ENCODE data around the gene FAT3. TPM values are rescaled to one million over a fixed set of nuclear protein-coding genes. Genes with fewer than 3 reads are reported as not detected.

The FAT3 gene
- total and polyA plus RNA-seq, 10 of the 15 experiments (the other 5 are each of a cell fraction or from before 2014, with no cell fraction given) = under 0.01 to 0.04 (median 0.01) TPM; not detected in 7

- TF ChIP-seq E2F8 (IDR thresholded peaks at IDR 0.05; ENCODE audit: low read depth, partially characterized antibody) = no peak
- no peak for TF ChIP-seq ZNF384 (IDR thresholded peaks at IDR 0.05; ENCODE audit: borderline replicate concordance, low read depth, low read length)
- no peak for TF ChIP-seq MEF2A (IDR thresholded peaks at IDR 0.05; ENCODE audit: insufficient read depth, low read depth, low read length)
- no peak for TF ChIP-seq BCL11A (IDR thresholded peaks at IDR 0.05; ENCODE audit: low read depth, low read length)
- no peak for TF ChIP-seq NRF1 (conservative IDR thresholded peaks at IDR 0.05; ENCODE audit: low read depth, low read length)
- TF ChIP-seq STAT3 (IDR thresholded peaks at IDR 0.05; ENCODE audit: low read depth, low read length) = no peak
- TF ChIP-seq E2F4 (IDR thresholded peaks at IDR 0.05; ENCODE audit: low read depth, low read length) = no peak
- TF ChIP-seq ZNF207 (IDR thresholded peaks at IDR 0.05; ENCODE audit: borderline replicate concordance) = no peak
- no peak for TF ChIP-seq SREBF1 (IDR thresholded peaks at IDR 0.05; ENCODE audit: low read length)
- no peak for TF ChIP-seq CHD1 (IDR thresholded peaks at IDR 0.05; ENCODE audit: low read depth, low read length)
Observed at GRCh38 chr11:92264350-92264749, 39.7 kb downstream of the FAT3 start (continued).

GRCh38 chr11:92266806-92267205 is 42.2 kb downstream of the FAT3 start:
- ATAC-seq = no peak
- H3K27ac ChIP-seq (ENCODE audit: control insufficient read depth, insufficient read depth) = no peak overlapping the region
- no peak for FAIRE-seq
- ChIA-PET CTCF (no interaction called here), SMC1A (ENCODE audit: uncharacterized antibody, unreplicated experiment) (no interaction called here), POLR2A (no interaction called here), RAD21 (ENCODE audit: unreplicated experiment) (no interaction called here)
- no peak overlapping the region for H2AFZ ChIP-seq (ENCODE audit: control insufficient read depth, low read depth, low read length)
- H3K79me2 ChIP-seq (ENCODE audit: control insufficient read depth, insufficient read depth, low read length) = no peaks in the 10 kb centered on the region
- H3K27me3 ChIP-seq (replicated peaks in 1 of 2; ENCODE audit: control insufficient read depth in 2 of 2, insufficient read depth in 2 of 2, low read length in 1 of 2) = no peaks in the 10 kb centered on the region
- no peaks in the 10 kb centered on the region for H3K9me3 ChIP-seq (replicated peaks; ENCODE audit: control insufficient read depth, insufficient read depth, low read length)
- DNase-seq (ENCODE audit: low read depth, low spot score) = no peak
- 94% methylated on average over 4 of the region's 4 CpGs for WGBS (ENCODE audit: insufficient coverage, insufficient replicate concordance, low lambda C conversion rate, missing lambda C conversion rate)
- no peak overlapping the region for H3K4me3 ChIP-seq
- H3K9ac ChIP-seq (ENCODE audit: control insufficient read depth, insufficient read depth, low read length) = no peak overlapping the region
- H4K20me1 ChIP-seq (ENCODE audit: control insufficient read depth, insufficient read depth) = no peaks in the 10 kb centered on the region
- no peaks in the 10 kb centered on the region for H3K4me1 ChIP-seq (ENCODE audit: control insufficient read depth, insufficient read depth, low read length)
- no TSS peak for BruUV-seq (replicated peaks)
- no peaks in the 10 kb centered on the region for H3K36me3 ChIP-seq (ENCODE audit: control insufficient read depth in 2 of 2, insufficient read depth in 2 of 2, low read length in 1 of 2)
- intact Hi-C loops (cut with micrococcal nuclease; ENCODE audit: unreplicated experiment) = no loop called here
- in situ Hi-C loops (cut with MboI) = no loop called here
- no peak overlapping the region for H3K4me2 ChIP-seq (ENCODE audit: control insufficient read depth, insufficient read depth)
- no peak for TF ChIP-seq EED (IDR thresholded peaks at IDR 0.05; ENCODE audit: low read depth)
- no peak for TF ChIP-seq MAX (IDR thresholded peaks at IDR 0.05; ENCODE audit: low read depth, low read length)
